GM12801 (cell line): ENCODE data around the gene FBXL13.

Experiments
- TF ChIP-seq, protein P1 (sequence below): IDR thresholded peaks from one replicate; pipeline ENCODE4 v1.5.1; 2011; ENCODE audit warnings: control low read depth; ENCODE audit not compliant: insufficient read length; ENCODE audit errors: extremely low read depth

Gene FBXL13

DNA sequence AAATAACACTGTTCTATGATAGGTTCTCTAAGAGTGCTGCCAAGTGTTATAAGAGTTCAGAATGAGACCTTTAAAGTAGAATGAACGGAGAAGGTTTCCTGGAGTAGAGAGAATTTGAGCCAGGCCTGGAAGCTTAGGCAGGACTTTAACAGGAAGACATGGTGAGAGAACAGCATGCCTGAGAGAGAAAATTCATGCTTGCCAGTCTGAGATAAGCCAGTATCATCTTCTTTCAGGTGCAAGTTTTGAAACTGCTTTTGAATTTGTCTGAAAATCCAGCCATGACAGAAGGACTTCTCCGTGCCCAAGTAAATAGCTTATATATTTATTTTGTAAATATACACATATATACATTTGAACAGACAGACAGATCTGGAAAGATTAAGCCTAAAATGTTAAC, 22.4 kb upstream of the FBXL13 start:
- TF ChIP-seq, protein P1, sequence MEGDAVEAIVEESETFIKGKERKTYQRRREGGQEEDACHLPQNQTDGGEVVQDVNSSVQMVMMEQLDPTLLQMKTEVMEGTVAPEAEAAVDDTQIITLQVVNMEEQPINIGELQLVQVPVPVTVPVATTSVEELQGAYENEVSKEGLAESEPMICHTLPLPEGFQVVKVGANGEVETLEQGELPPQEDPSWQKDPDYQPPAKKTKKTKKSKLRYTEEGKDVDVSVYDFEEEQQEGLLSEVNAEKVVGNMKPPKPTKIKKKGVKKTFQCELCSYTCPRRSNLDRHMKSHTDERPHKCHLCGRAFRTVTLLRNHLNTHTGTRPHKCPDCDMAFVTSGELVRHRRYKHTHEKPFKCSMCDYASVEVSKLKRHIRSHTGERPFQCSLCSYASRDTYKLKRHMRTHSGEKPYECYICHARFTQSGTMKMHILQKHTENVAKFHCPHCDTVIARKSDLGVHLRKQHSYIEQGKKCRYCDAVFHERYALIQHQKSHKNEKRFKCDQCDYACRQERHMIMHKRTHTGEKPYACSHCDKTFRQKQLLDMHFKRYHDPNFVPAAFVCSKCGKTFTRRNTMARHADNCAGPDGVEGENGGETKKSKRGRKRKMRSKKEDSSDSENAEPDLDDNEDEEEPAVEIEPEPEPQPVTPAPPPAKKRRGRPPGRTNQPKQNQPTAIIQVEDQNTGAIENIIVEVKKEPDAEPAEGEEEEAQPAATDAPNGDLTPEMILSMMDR = no peak

DNA sequence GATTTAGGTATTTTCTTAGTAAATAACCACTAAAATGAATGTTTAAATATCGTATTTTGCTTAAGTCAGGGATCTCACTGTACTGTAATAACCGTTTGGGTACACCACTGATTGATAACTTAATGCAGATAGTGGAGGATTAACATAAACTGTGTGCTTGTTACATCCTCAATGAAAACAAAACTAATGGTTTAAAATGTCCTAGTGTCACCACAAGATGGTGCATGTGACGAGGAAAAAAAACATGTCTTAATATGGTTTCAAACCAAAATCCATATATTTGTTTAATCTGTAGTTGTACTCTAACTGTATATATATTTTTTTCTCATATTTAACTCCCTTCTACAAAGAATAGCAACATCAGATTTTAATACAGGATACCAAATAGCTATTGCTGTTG, 19.5 kb upstream of the FBXL13 start:
- TF ChIP-seq, protein P1 = no peak

DNA sequence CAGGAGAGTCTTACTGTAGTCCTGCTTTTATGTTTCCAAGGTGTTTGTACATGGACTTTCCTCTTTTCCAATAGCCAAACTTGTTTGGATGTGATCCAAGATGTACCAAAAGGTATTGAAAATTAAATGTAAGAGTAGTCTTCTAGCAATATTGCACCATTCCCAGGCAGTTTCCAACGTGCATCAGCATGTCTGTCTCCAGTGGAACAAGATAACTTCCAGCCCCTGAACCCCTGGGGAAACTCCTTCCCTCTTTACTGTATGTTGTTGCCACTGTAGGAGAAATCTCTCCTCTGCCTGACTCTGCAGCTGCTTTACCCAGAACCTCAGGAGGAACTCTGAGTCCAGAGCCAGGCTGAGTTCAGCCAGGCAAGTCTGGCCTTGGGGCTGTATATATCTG, 18.8 kb upstream of the FBXL13 start:
- TF ChIP-seq, protein P1 = no peak

DNA sequence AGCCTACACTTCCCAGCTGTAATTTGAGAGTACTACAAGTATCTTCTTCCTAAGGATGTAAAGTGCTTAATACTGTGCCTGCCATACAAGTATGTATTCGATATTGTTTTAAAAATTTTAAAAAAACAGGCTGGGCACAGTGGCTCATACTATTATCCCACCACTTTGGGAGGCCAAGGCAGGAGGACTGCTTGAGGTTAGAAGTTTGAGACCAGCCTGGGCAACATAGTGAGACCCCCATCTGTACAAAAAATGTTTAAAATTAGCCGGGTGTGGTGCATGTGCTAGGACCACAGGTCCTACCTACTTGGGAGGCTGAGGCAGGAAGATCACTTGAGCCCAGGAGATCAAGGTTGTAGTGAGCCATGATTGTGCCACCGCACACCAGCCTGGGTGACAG, 8.6 kb upstream of the FBXL13 start:
- TF ChIP-seq, protein P1 = no peak

DNA sequence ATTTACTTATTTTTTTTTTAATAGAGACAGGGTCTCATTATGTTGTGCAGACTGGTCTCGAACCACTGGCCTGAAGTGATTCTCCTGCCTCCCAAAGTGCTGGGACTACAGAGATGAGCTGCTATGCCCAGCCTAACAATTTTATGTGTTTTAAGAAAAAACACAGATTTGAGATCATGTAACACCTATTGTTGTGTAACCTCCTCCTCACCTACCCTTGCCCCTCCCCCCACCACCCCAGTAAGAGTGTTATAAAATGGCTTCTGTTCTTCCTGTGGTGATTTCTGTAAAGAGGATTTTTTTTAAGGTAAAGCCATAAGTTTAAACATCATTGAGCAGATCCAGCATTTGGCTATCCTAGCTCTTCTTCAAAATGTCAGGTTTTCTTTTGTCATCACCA, 7.9 kb upstream of the FBXL13 start:
- TF ChIP-seq, protein P1 = no peak

DNA sequence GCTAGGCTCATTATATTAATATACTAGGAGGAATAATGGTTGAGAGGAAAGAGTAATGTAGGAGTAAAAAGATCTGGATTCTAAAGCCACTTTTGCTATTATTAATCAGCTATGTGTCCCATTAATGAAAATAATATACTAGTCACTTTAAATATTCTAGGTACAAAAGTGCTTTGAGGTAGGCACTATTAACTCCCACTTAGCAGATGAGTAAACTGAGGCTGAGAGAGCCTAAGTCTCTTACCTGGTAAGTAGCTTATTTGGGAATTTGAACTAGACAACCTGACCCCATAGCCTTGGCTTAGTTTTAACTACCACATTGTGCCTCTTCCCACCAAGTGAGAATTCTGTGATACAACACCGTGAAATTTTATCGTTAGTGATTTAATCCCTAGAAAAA, 6.3 kb upstream of the FBXL13 start:
- TF ChIP-seq, protein P1 = no peak

DNA sequence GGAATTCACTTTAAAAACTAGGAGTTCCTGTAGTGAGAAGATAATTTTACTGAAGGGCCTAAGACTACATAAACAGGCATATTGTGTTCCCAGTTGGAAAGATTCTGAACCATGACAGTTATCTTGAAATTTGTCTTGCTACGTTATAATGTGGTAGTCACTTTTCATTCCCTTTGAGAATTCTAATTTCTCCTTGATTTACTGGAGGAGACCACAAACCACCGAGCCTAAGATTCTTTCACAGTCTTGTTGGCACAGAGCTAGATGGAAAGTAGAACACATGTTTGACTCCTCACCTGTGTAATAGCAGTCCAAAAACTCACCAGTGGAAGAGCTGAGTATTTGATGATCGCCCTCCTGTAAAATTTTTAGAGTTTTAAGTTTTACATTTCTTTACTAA, 5.2 kb upstream of the FBXL13 start:
- TF ChIP-seq, protein P1 = no peak

DNA sequence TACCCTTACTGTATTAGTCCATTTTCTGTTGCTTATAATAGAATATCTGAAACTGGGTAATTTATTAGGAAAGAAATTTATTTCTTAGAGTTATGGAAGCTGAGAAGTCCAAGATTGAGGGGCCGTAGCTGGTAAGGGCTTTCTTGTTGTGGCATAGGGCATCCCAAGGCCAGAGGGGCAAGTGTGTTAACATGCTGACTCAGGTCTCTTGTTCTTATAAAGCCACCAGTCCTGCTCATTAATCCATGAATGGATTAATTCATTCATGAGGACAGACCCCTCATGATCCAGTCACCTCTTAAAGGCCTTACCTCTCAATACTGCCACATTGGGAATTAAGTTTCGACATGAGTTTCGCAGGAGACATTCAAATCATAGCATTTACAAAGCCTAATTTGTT, 2.7 kb upstream of the FBXL13 start:
- TF ChIP-seq, protein P1 = no peak
